SK-N-SH (cell line): ENCODE results near the gene FAM9A. TPM values are rescaled to one million over a fixed set of nuclear protein-coding genes. Genes with fewer than 3 reads are reported as not detected.

Source experiments
- CTCF ChIA-PET: fragments of 300-600, 350-600 bp; formaldehyde crosslinking; extraction: SDS; loops from one replicate; lab custom pipeline; 2021; lab: Yijun Ruan, JAX
- POLR2A ChIA-PET: fragments of 350-600 bp; sonication (Branson Sonifier 250); formaldehyde crosslinking; extraction: SDS; loops from one replicate; lab custom pipeline; 2020; ENCODE audit warnings: antibody characterized with exemption, inconsistent platforms; lab: Yijun Ruan, JAX
- DNase-seq: peaks from one replicate; pipeline ENCODE4 v3.0.0; 2012
- H2AFZ ChIP-seq: fragments of 200-600 bp; sonication (generic); 2 replicates; pipeline ENCODE4 v1.8.1; 2016; ENCODE audit warnings: antibody characterized with exemption, mild to moderate bottlenecking, low read depth
- H3F3A ChIP-seq: fragments of 200-600 bp; sonication (generic); replicated peaks from 2 replicates; pipeline ENCODE3; 2016; ENCODE audit warnings: antibody characterized with exemption, mild to moderate bottlenecking; ENCODE audit not compliant: insufficient read depth
- H3K27ac ChIP-seq, 2 experiments: fragments of 200-500 bp in 1 of 2; fragments of 200-600 bp in 1 of 2; sonication (Bioruptor generic) in 1 of 2; sonication (generic), shearing (Covaris generic) in 1 of 2; 2 replicates each; pipeline versions ENCODE4 v1.5.1 to v1.6.1; 2014 to 2016; ENCODE audit warnings: low read depth in 2 of 2, inconsistent platforms in 1 of 2, low read length in 1 of 2, mild to moderate bottlenecking in 1 of 2, mixed read lengths in 1 of 2
- H3K27me3 ChIP-seq: fragments of 200-600 bp; sonication (generic), shearing (Covaris generic); 2 replicates; pipeline ENCODE4 v1.6.1; 2016; ENCODE audit warnings: mixed run types; ENCODE audit not compliant: insufficient read depth
- H3K36me3 ChIP-seq, 2 experiments: fragments of 200-500 bp in 1 of 2; fragments of 200-600 bp in 1 of 2; sonication (Bioruptor generic) in 1 of 2; sonication (generic) in 1 of 2; replicated peaks in 1 of 2; 2 replicates each; pipeline versions ENCODE3 to v1.5.1; 2014 to 2016; ENCODE audit warnings: low read length in 1 of 2, mild to moderate bottlenecking in 1 of 2; ENCODE audit not compliant: insufficient read depth in 2 of 2, control insufficient read depth in 1 of 2
- H3K4me1 ChIP-seq, 2 experiments: fragments of 200-500 bp in 1 of 2; fragments of 200-600 bp in 1 of 2; sonication (Bioruptor generic) in 1 of 2; sonication (generic), shearing (Covaris generic) in 1 of 2; 2 replicates each; pipeline versions ENCODE4 v1.5.1 to v1.6.1; 2014 to 2016; ENCODE audit warnings: low read depth in 1 of 2, low read length in 1 of 2, mixed run types in 1 of 2; ENCODE audit not compliant: insufficient read depth in 2 of 2, control insufficient read depth in 1 of 2
- H3K4me2 ChIP-seq: fragments of 200-600 bp; sonication (generic), shearing (Covaris generic); 2 replicates; pipeline ENCODE4 v1.6.1; 2017; ENCODE audit warnings: mixed run types
- H3K4me3 ChIP-seq, 2 experiments: fragments of 200-500 bp in 1 of 2; fragments of 200-600 bp in 1 of 2; sonication (Bioruptor generic) in 1 of 2; sonication (generic), shearing (Covaris generic) in 1 of 2; 2 replicates each; pipeline versions ENCODE4 v1.5.1 to v1.8.1; 2014 to 2016; ENCODE audit warnings: low read depth in 2 of 2, inconsistent platforms in 1 of 2, low read length in 1 of 2, mild to moderate bottlenecking in 1 of 2, mixed read lengths in 1 of 2, moderate library complexity in 1 of 2
- H3K79me2 ChIP-seq: fragments of 200-600 bp; sonication (generic); 2 replicates; pipeline ENCODE4 v1.8.1; 2017; ENCODE audit warnings: mild to moderate bottlenecking; ENCODE audit not compliant: insufficient read depth
- H3K9ac ChIP-seq: fragments of 200-600 bp; sonication (generic); 2 replicates; pipeline ENCODE4 v1.6.1; 2017; ENCODE audit warnings: mixed run types
- H3K9me2 ChIP-seq: fragments of 200-600 bp; sonication (generic); 2 replicates; pipeline ENCODE4 v1.6.1; 2017; ENCODE audit warnings: mixed run types
- H3K9me3 ChIP-seq: fragments of 200-600 bp; sonication (generic); 2 replicates; pipeline ENCODE4 v1.6.1; 2017; ENCODE audit warnings: mixed run types, mild to moderate bottlenecking, moderate library complexity
- H4K20me1 ChIP-seq: fragments of 200-600 bp; sonication (generic); 2 replicates; pipeline ENCODE4 v1.6.1; 2017; ENCODE audit warnings: mild to moderate bottlenecking, mixed run types; ENCODE audit not compliant: insufficient read depth
- EZH2phosphoT487 ChIP-seq: fragments of 200-600 bp; sonication (generic); IDR thresholded peaks from 2 replicates; pipeline ENCODE4 v1.6.1; 2017; ENCODE audit warnings: low read depth, mixed run types, mild to moderate bottlenecking, antibody characterized with exemption, moderate library complexity, borderline replicate concordance
- FOSL2 ChIP-seq: IDR thresholded peaks from 2 replicates; pipeline ENCODE4 v1.4.0; 2012; ENCODE audit warnings: low read depth, mild to moderate bottlenecking, moderate library complexity, borderline replicate concordance
- FOXM1 ChIP-seq: IDR thresholded peaks from 2 replicates; pipeline ENCODE4 v1.4.0; 2012; ENCODE audit warnings: low read depth, mild to moderate bottlenecking
- GABPA ChIP-seq: IDR thresholded peaks from 2 replicates; pipeline ENCODE4 v1.4.0; 2012; ENCODE audit warnings: low read depth, mild to moderate bottlenecking
- IRF3 ChIP-seq: fragments of 150-350 bp; IDR thresholded peaks from 2 replicates; pipeline ENCODE4 v1.6.1; 2016; ENCODE audit warnings: mild to moderate bottlenecking, low read depth, low read length
- MXI1 ChIP-seq: IDR thresholded peaks from 2 replicates; pipeline ENCODE4 v1.6.1; 2012; ENCODE audit warnings: mild to moderate bottlenecking, low read depth, low read length, improper control_type of control experiment
- NRF1 ChIP-seq: IDR thresholded peaks from 2 replicates; pipeline ENCODE4 v1.6.1; 2012; ENCODE audit warnings: low read depth, mild to moderate bottlenecking, low read length
- RAD21 ChIP-seq: IDR thresholded peaks from 2 replicates; pipeline ENCODE4 v1.6.1; 2012; ENCODE audit warnings: mild to moderate bottlenecking, low read length
- REST ChIP-seq: IDR thresholded peaks from 2 replicates; pipeline ENCODE4 v1.6.1; 2012; ENCODE audit warnings: mild to moderate bottlenecking, low read depth, low read length, moderate library complexity
- RFX5 ChIP-seq: IDR thresholded peaks from 2 replicates; pipeline ENCODE4 v1.6.1; 2012; ENCODE audit warnings: mild to moderate bottlenecking, improper control_type of control experiment, low read length
- RXRA ChIP-seq: IDR thresholded peaks from 2 replicates; pipeline ENCODE4 v1.4.0; 2012; ENCODE audit warnings: low read depth, mild to moderate bottlenecking, borderline replicate concordance
- SIN3A ChIP-seq: IDR thresholded peaks from 2 replicates; pipeline ENCODE4 v1.6.1; 2012; ENCODE audit warnings: low read depth, mild to moderate bottlenecking, low read length, moderate library complexity, borderline replicate concordance
- SMC3 ChIP-seq: IDR thresholded peaks from 2 replicates; pipeline ENCODE4 v1.6.1; 2012; ENCODE audit warnings: low read depth, low read length, improper control_type of control experiment
- TAF1 ChIP-seq: IDR thresholded peaks from 2 replicates; pipeline ENCODE4 v1.6.1; 2012; ENCODE audit warnings: low read depth, mild to moderate bottlenecking, low read length, moderate library complexity, borderline replicate concordance
- TEAD4 ChIP-seq: IDR thresholded peaks from 2 replicates; pipeline ENCODE4 v1.4.0; 2012; ENCODE audit warnings: mild to moderate bottlenecking, borderline replicate concordance; ENCODE audit not compliant: insufficient read depth
- USF2 ChIP-seq: fragments of 150-350 bp; IDR thresholded peaks from 2 replicates; pipeline ENCODE4 v1.6.1; 2017; ENCODE audit warnings: antibody characterized with exemption, low read length, low read depth, borderline replicate concordance
- YY1 ChIP-seq: IDR thresholded peaks from 2 replicates; pipeline ENCODE4 v1.4.0; 2012; ENCODE audit warnings: low read depth, mild to moderate bottlenecking
- polyA plus RNA-seq, 3 experiments: library from polyadenylated mRNA; depleted of rRNA; stranded (reverse); fragments of >200 nt; gene quantifications; 2 replicates each; pipeline ENCODE4 v1.2.3, GENCODE V29; 2012

Gene FAM9A
- polyA plus RNA-seq, 1 of the 3 experiments (the other 2 are of a cell fraction), result not detected

- DNase-seq, result no peak
- Histone ChIP-seq H3K4me3 (no peak overlapping the region), H3K36me3 (no peaks in the 10 kb centered on the region), H3K9ac (no peak overlapping the region), H3K79me2 (no peaks in the 10 kb centered on the region), H2AFZ (no peak overlapping the region), H4K20me1 (no peaks in the 10 kb centered on the region), H3K9me2 (no peaks in the 10 kb centered on the region), H3K4me2 (no peak overlapping the region), H3K4me1 (no peaks in the 10 kb centered on the region), H3K9me3 (no peaks in the 10 kb centered on the region), H3K27ac (no peak overlapping the region), H3F3A (no peaks in the 10 kb centered on the region), H3K27me3 (no peaks in the 10 kb centered on the region; the same call in 1 of the 2 replicates)
- ChIA-PET CTCF (interaction anchor here (0.8 to 4.6 kb wide), 5 partner anchors 11 to 1369 kb away, joined by 3 to 31 read pairs (median 3); no protein-coding TSS in a partner anchor), POLR2A (no interaction called here)
- TF ChIP-seq EZH2phosphoT487 (no peak), RFX5 (no peak), REST (no peak), TEAD4 (no peak), MXI1 (no peak), RXRA (no peak), FOXM1 (no peak), SMC3 (no peak), SIN3A (no peak), NRF1 (no peak), USF2 (no peak), YY1 (no peak), RAD21 (no peak), GABPA (no peak), TAF1 (no peak), FOSL2 (no peak), IRF3 (no peak)
Measured at GRCh38 chrX:8749697-8750096, 51.5 kb downstream of the FAM9A start.
